CD14-positive monocyte (primary cell): ENCODE data around the gene GRB14. TPM values are rescaled to one million over a fixed set of nuclear protein-coding genes. Genes with fewer than 3 reads are reported as not detected.

Source experiments
- DNase-seq, 3 donors: peaks; one replicate each; pipeline ENCODE4 v3.0.0-alpha.2; 2011 to 2022
- H2AFZ ChIP-seq: 2 replicates; pipeline ENCODE4 v1.6.0; 2012; ENCODE audit warnings: mild to moderate bottlenecking, low read depth, low read length, inconsistent platforms; ENCODE audit not compliant: insufficient read depth, poor library complexity, severe bottlenecking
- H3K27ac ChIP-seq, 2 donors: 1 replicate in 1 of 2; 2 replicates in 1 of 2; pipeline ENCODE4 v1.5.1; 2012 to 2013; ENCODE audit warnings: low read length in 2 of 2, control low read depth in 1 of 2, inconsistent platforms in 1 of 2, low read depth in 1 of 2, mild to moderate bottlenecking in 1 of 2
- H3K27me3 ChIP-seq, 2 donors: one replicate each; pipeline versions ENCODE4 v1.6.0 to v1.6.1; 2011 to 2013; ENCODE audit warnings: low read length in 2 of 2; ENCODE audit not compliant: control insufficient read depth in 2 of 2, insufficient read depth in 2 of 2
- H3K36me3 ChIP-seq, 2 donors: replicated peaks in 1 of 2; 1 replicate in 1 of 2; 2 replicates in 1 of 2; pipeline versions ENCODE4 v1.5.1 to v1.6.1; 2012 to 2013; ENCODE audit warnings: low read length in 2 of 2, control low read depth in 1 of 2, inconsistent platforms in 1 of 2, mild to moderate bottlenecking in 1 of 2; ENCODE audit not compliant: insufficient read depth in 2 of 2, control insufficient read depth in 1 of 2
- H3K4me1 ChIP-seq, 2 donors: 1 replicate in 1 of 2; 2 replicates in 1 of 2; pipeline versions ENCODE4 v1.5.1 to v1.6.1; 2012 to 2013; ENCODE audit warnings: low read length in 2 of 2, control low read depth in 1 of 2, inconsistent platforms in 1 of 2, mild to moderate bottlenecking in 1 of 2, moderate library complexity in 1 of 2; ENCODE audit not compliant: insufficient read depth in 2 of 2, control insufficient read depth in 1 of 2
- H3K4me2 ChIP-seq: replicated peaks from 2 replicates; pipeline ENCODE3; 2012; ENCODE audit warnings: low read length, moderate library complexity, mild to moderate bottlenecking; ENCODE audit not compliant: poor library complexity, severe bottlenecking; ENCODE audit errors: extremely low read depth
- H3K4me3 ChIP-seq, 3 experiments: fragments of 200-600 bp in 1 of 3; sonication (generic) in 1 of 3; replicated peaks in 1 of 3; 1 replicate in 2 of 3; 2 replicates in 1 of 3; pipeline ENCODE4 v1.5.1; 2011 to 2013; ENCODE audit warnings: low read length in 3 of 3, mild to moderate bottlenecking in 3 of 3, control low read depth in 2 of 3, low read depth in 2 of 3, inconsistent platforms in 1 of 3, moderate library complexity in 1 of 3
- H3K79me2 ChIP-seq: 2 replicates; pipeline ENCODE4 v1.6.0; 2012; ENCODE audit warnings: mild to moderate bottlenecking, control low read depth, inconsistent platforms, low read length, moderate library complexity; ENCODE audit not compliant: insufficient read depth
- H3K9ac ChIP-seq: 2 replicates; pipeline ENCODE4 v1.6.0; 2017; ENCODE audit warnings: low read length, mild to moderate bottlenecking; ENCODE audit not compliant: insufficient read depth, poor library complexity, severe bottlenecking
- H3K9me3 ChIP-seq, 2 donors: replicated peaks in 1 of 2; 1 replicate in 1 of 2; 2 replicates in 1 of 2; pipeline versions ENCODE4 v1.5.1 to v1.6.1; 2012 to 2013; ENCODE audit warnings: low read length in 2 of 2, control low read depth in 1 of 2; ENCODE audit not compliant: control insufficient read depth in 1 of 2, insufficient read depth in 1 of 2
- H4K20me1 ChIP-seq: 2 replicates; pipeline ENCODE4 v1.6.0; 2012; ENCODE audit warnings: mild to moderate bottlenecking, low read length, control low read depth, moderate library complexity; ENCODE audit not compliant: insufficient read depth
- H3K27ac Mint-ChIP-seq, 7 donors: one replicate each; pipeline ENCODE4 v1.8.0; 2020; ENCODE audit warnings: mild to moderate bottlenecking in 7 of 7, mixed read lengths in 7 of 7, moderate library complexity in 6 of 7, inconsistent platforms in 2 of 7
- H3K27me3 Mint-ChIP-seq, 3 donors: one replicate each; pipeline ENCODE4 v1.8.0; 2021 to 2022; ENCODE audit warnings: low read depth in 3 of 3, mild to moderate bottlenecking in 3 of 3, mixed read lengths in 3 of 3, moderate library complexity in 3 of 3, inconsistent platforms in 1 of 3
- H3K36me3 Mint-ChIP-seq, 2 donors: one replicate each; pipeline ENCODE4 v1.8.0; 2020; ENCODE audit warnings: mixed read lengths in 2 of 2, inconsistent platforms in 1 of 2, mild to moderate bottlenecking in 1 of 2
- H3K4me1 Mint-ChIP-seq: one replicate; pipeline ENCODE4 v1.8.0; 2020; ENCODE audit warnings: mild to moderate bottlenecking, mixed read lengths
- H3K4me3 Mint-ChIP-seq, 2 donors: one replicate each; pipeline ENCODE4 v1.8.0; 2020; ENCODE audit warnings: mild to moderate bottlenecking in 2 of 2, mixed read lengths in 2 of 2, moderate library complexity in 1 of 2
- H3K9me3 Mint-ChIP-seq, 7 donors: one replicate each; pipeline ENCODE4 v1.8.0; 2020 to 2022; ENCODE audit warnings: mixed read lengths in 7 of 7, mild to moderate bottlenecking in 6 of 7, moderate library complexity in 6 of 7, inconsistent platforms in 2 of 7
- WGBS: methylation state at CpG from one replicate; pipeline ENCODE4 v1.1.5; 2013; ENCODE audit warnings: missing lambda C conversion rate; ENCODE audit not compliant: insufficient coverage; 5-methylcytosine and 5-hydroxymethylcytosine counted together
- intact Hi-C, 2 donors: fragments of 100-400 bp; cut with micrococcal nuclease; formaldehyde crosslinking; loops; one replicate each; pipeline versions ENCODE4 v1.15.0 to v1.15.1; 2023
- polyA plus RNA-seq, 3 donors: library from polyadenylated mRNA; depleted of rRNA in 1 of 3; unstranded in 2 of 3; stranded (reverse) in 1 of 3; fragments of 300-500 nt in 2 of 3; fragments of >200 nt in 1 of 3; fragmentation: Illumina TruSeq in 2 of 3; gene quantifications; 1 replicate in 2 of 3; 2 replicates in 1 of 3; pipeline ENCODE4 v1.2.3, GENCODE V29; 2012 to 2021
- TF ChIP-seq, protein P1 (sequence below): fragments of 200-600 bp; IDR thresholded peaks from one replicate; pipeline ENCODE4 v1.8.0; 2022; ENCODE audit warnings: antibody characterized with exemption, mild to moderate bottlenecking

The GRB14 gene
- polyA plus RNA-seq, 3 donors: 0.20 to 0.28 TPM; not detected in 1

DNA sequence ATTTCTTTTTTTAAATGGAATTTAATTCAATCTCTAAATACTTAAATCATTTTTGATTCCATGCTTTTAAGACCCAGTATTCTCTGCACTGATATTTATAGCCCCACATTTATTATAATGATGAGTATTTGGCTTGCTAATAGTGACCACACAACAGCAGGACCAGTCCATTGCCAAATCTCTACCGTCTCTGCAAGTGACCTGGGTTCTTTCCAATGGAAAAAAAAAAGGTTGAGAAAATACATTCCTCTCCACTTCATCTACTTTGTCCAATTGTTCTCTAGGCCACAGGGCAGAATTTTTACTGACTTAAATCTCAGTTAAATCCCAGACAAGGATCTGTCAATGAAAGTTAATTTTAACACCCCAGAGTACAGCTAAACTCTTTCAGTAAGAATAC lies 20.5 kb downstream of the GRB14 start:
- no peaks in the 10 kb centered on the region for H3K36me3 Mint-ChIP-seq
- intact Hi-C loops: no loop called here
- H3K4me2 ChIP-seq: no peak overlapping the region
- H3K9me3 Mint-ChIP-seq: no peaks in the 10 kb centered on the region
- no peak overlapping the region for H2AFZ ChIP-seq
- TF ChIP-seq, protein P1, sequence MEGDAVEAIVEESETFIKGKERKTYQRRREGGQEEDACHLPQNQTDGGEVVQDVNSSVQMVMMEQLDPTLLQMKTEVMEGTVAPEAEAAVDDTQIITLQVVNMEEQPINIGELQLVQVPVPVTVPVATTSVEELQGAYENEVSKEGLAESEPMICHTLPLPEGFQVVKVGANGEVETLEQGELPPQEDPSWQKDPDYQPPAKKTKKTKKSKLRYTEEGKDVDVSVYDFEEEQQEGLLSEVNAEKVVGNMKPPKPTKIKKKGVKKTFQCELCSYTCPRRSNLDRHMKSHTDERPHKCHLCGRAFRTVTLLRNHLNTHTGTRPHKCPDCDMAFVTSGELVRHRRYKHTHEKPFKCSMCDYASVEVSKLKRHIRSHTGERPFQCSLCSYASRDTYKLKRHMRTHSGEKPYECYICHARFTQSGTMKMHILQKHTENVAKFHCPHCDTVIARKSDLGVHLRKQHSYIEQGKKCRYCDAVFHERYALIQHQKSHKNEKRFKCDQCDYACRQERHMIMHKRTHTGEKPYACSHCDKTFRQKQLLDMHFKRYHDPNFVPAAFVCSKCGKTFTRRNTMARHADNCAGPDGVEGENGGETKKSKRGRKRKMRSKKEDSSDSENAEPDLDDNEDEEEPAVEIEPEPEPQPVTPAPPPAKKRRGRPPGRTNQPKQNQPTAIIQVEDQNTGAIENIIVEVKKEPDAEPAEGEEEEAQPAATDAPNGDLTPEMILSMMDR: no peak
- no peaks in the 10 kb centered on the region for H4K20me1 ChIP-seq
- no peak overlapping the region for H3K27ac ChIP-seq
- no peak overlapping the region for H3K4me3 ChIP-seq
- no peaks in the 10 kb centered on the region for H3K27me3 ChIP-seq
- no peak overlapping the region for H3K9ac ChIP-seq
- H3K27ac Mint-ChIP-seq: no peak overlapping the region
- no peaks in the 10 kb centered on the region for H3K36me3 ChIP-seq
- H3K4me3 Mint-ChIP-seq: no peak overlapping the region
- no peaks in the 10 kb centered on the region for H3K9me3 ChIP-seq
- peaks cover 7% of the 10 kb centered on the region for H3K4me1 Mint-ChIP-seq
- H3K27me3 Mint-ChIP-seq: peaks cover 0 to 2% (median 0%) of the 10 kb centered on the region in 3 donors
- no peaks in the 10 kb centered on the region for H3K79me2 ChIP-seq
- no peak for DNase-seq
- peaks cover 7 to 9% of the 10 kb centered on the region in 2 donors for H3K4me1 ChIP-seq
- WGBS: no CpG with 5 or more reads among the region's 1 CpG

DNA sequence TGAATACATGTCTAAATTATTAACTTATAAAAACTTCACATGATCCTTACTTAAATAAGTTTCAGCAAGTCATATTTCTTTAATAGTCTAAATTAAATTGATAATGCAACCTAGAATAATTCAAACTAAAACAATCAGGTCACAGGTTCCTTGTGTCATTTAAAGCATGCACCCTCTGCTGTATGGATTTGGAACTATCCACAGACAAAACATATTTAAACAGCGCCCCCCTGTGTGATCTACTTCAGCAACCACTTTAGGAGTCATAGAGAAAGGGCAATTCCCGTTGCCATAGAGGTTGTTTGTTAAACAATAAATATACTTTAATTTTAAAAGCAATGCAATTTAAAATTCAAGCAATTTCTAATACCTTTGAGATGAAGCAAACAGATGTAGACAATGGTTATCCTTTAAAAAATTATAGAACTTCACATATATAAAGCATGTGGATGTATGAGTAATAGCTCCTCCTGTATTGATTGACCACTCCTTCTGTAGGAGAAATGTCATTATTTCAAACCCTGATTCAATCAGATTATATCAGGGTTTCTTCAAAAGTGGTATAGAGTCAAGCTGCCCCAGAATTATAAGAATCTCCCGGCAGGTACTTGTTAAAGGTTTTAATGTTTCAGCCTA lies 21.2 kb downstream of the GRB14 start:
- H3K27me3 Mint-ChIP-seq: peaks cover 0 to 2% (median 0%) of the 10 kb centered on the region in 3 donors
- Histone ChIP-seq H3K27ac (no peak overlapping the region), H4K20me1 (no peaks in the 10 kb centered on the region), H3K4me2 (no peak overlapping the region), H3K27me3 (no peaks in the 10 kb centered on the region), H3K36me3 (no peaks in the 10 kb centered on the region), H2AFZ (no peak overlapping the region), H3K4me1 (peaks cover 7 to 9% of the 10 kb centered on the region in 2 donors), H3K9me3 (no peaks in the 10 kb centered on the region), H3K4me3 (no peak overlapping the region), H3K9ac (no peak overlapping the region), H3K79me2 (no peaks in the 10 kb centered on the region)
- H3K4me3 Mint-ChIP-seq: no peak overlapping the region
- H3K4me1 Mint-ChIP-seq: peaks cover 7% of the 10 kb centered on the region
- 100% methylated on average over 1 of the region's 3 CpGs for WGBS
- intact Hi-C loops: no loop called here
- DNase-seq: peak in 1 of 3 donors; percentile 21
- H3K9me3 Mint-ChIP-seq: no peaks in the 10 kb centered on the region
- H3K36me3 Mint-ChIP-seq: no peaks in the 10 kb centered on the region
- no peak overlapping the region for H3K27ac Mint-ChIP-seq
- TF ChIP-seq, protein P1: peak; percentile 63
